ENCODE results near the gene SYVN1. TPM values are rescaled to one million over a fixed set of nuclear protein-coding genes. Genes with fewer than 3 reads are reported as not detected.

SYVN1 gene
- polyA plus RNA-seq, 1 experiment, result 33.4 TPM

DNA sequence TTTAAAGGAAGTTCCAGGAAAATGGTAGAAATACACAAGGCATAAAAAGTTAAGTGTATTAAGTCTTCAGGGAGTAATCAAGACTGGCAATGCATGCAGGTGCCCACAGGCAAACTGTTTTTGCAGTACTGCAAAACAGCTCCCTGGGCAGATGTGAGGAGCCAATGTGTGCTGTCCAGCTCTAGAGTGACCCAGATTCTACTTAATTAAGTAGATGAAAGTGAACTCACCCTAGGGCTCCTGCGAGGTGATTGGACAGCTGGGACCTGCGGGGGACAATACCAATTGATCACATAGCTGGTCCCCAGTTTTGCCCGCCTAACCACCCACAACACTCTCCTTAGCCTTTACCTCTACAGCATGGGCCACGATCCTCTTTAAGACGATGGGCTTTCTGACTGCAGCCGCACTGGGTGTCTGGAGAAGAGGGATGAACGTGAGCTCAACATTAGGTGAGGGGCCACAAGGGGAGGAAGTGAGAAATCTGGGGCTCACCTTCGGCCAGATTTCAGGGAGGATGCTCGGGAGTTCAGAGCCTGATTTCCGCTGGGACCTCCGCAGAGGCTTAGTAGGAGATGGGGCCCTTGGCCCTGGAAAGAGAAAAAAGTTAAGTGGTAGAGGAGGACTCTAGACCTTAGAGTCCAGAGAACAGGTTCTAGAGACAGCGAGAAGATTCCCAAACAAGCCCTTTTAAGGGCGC, 51.0 kb downstream of the SYVN1 start:
- Histone ChIP-seq H3K27me3 (ENCODE audit: control insufficient read depth, insufficient read depth, low read length) (no peaks in the 10 kb centered on the region), H3K36me3 (ENCODE audit: control insufficient read depth, insufficient read depth, low read length) (peaks cover 21% of the 10 kb centered on the region), H3K4me3 (ENCODE audit: low read depth, low read length) (peak overlapping the region; percentile 50)
- DNase-seq (ENCODE audit: low read depth), result no peak
- ChIA-PET POLR2A (no interaction called here), CTCF (interaction anchor here (1.1 to 1.8 kb wide), 3 partner anchors 27 to 69 kb away, joined by 3 to 5 read pairs (median 4); partner anchors contain the start of gene ARL2)
- TF ChIP-seq, protein P1, sequence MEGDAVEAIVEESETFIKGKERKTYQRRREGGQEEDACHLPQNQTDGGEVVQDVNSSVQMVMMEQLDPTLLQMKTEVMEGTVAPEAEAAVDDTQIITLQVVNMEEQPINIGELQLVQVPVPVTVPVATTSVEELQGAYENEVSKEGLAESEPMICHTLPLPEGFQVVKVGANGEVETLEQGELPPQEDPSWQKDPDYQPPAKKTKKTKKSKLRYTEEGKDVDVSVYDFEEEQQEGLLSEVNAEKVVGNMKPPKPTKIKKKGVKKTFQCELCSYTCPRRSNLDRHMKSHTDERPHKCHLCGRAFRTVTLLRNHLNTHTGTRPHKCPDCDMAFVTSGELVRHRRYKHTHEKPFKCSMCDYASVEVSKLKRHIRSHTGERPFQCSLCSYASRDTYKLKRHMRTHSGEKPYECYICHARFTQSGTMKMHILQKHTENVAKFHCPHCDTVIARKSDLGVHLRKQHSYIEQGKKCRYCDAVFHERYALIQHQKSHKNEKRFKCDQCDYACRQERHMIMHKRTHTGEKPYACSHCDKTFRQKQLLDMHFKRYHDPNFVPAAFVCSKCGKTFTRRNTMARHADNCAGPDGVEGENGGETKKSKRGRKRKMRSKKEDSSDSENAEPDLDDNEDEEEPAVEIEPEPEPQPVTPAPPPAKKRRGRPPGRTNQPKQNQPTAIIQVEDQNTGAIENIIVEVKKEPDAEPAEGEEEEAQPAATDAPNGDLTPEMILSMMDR (IDR thresholded peaks at IDR 0.05; ENCODE audit: insufficient read depth, low read depth, low read length), result no peak

DNA sequence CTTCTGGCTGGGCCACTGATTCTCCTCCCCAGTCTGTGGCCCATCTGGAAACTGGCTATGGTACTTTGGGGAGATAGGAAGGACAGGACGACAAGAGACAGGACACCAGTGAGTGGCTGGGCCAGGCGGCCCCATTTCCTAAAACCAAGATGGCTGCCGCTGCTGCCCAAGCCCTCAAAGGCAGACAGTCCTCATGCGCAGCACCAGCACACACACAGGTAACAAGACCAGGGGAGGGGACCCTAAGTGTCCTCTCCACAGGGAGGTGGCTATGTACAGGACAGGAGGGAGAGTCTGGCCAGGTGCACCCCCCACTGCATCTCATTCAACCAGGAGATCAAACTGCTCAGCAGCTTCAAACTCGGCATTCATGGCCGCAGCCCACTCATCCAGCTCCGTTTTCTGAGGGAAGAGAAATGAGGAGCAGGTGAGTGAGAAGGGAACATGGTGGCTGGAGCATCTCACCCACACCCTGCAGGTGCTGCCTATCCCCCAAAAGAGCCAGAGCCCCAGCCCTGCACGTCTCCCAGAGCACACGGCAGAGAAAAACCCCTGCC, 55.5 kb downstream of the SYVN1 start:
- TF ChIP-seq, protein P1 (IDR thresholded peaks at IDR 0.05; ENCODE audit: insufficient read depth, low read depth, low read length), result no peak
- no peak for DNase-seq (ENCODE audit: low read depth)
- ChIA-PET POLR2A (no interaction called here), CTCF (interaction anchor here (0.6 kb wide), 1 partner anchor 27 kb away, joined by 4 read pairs; no protein-coding TSS in a partner anchor)
- Histone ChIP-seq H3K4me3 (ENCODE audit: low read depth, low read length) (no peak overlapping the region), H3K36me3 (ENCODE audit: control insufficient read depth, insufficient read depth, low read length) (no peaks in the 10 kb centered on the region), H3K27me3 (ENCODE audit: control insufficient read depth, insufficient read depth, low read length) (no peaks in the 10 kb centered on the region)

DNA sequence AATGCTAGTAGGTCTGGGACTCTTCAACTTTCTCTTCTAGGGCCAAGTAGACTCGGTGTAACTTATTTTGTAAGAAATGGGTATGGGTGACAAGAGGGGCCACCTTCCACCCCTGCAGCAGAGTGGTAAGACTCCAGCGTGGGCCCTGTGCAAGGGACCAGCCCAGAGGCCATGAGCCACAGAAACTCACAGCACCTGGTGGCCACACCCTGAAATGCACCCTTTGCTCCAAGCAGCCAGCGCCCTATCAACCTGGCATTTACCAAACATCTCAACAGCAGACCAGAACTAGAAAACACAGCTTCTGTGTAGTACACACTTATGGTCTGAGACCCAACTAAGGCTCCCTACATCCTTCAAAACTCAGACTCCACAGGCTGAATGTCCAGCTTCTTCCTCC, 56.2 kb downstream of the SYVN1 start:
- TF ChIP-seq, protein P1 (IDR thresholded peaks at IDR 0.05; ENCODE audit: insufficient read depth, low read depth, low read length), result peak; percentile 59
- H3K4me3 ChIP-seq (ENCODE audit: low read depth, low read length), result no peak overlapping the region
- ChIA-PET POLR2A (no interaction called here), CTCF (interaction anchor here (1.1 to 2.1 kb wide), 2 partner anchors 64 to 65 kb away, joined by 3 to 7 read pairs; partner anchors contain the start of gene ARL2)
- H3K27me3 ChIP-seq (ENCODE audit: control insufficient read depth, insufficient read depth, low read length), result no peaks in the 10 kb centered on the region
- no peaks in the 10 kb centered on the region for H3K36me3 ChIP-seq (ENCODE audit: control insufficient read depth, insufficient read depth, low read length)
- no peak for DNase-seq (ENCODE audit: low read depth)

DNA sequence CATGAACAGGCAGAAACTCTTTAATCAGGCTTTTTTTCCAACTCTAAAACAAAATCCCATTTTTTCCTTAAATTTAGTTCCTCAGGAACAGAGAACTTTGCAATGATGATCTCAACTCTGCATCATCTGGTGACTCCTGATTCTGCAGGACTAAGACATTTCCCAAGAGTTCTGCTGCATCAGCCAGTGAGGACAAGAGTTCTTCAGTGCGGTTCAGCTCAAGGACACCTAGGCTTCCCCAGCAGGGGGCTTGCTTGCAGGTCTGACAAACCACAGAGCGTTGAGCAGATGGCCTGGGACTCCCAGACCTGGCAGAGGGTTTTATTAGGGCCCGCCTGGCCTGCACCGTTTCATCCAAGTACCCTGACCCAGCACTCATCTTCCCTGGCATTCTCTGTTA, 56.9 kb downstream of the SYVN1 start:
- TF ChIP-seq, protein P1 (IDR thresholded peaks at IDR 0.05; ENCODE audit: insufficient read depth, low read depth, low read length), result no peak
- Histone ChIP-seq H3K27me3 (ENCODE audit: control insufficient read depth, insufficient read depth, low read length) (no peaks in the 10 kb centered on the region), H3K4me3 (ENCODE audit: low read depth, low read length) (no peak overlapping the region), H3K36me3 (ENCODE audit: control insufficient read depth, insufficient read depth, low read length) (no peaks in the 10 kb centered on the region)
- ChIA-PET POLR2A (no interaction called here), CTCF (interaction anchor here (1.1 to 2.1 kb wide), 3 partner anchors 28 to 65 kb away, joined by 3 to 7 read pairs (median 3); partner anchors contain the start of gene ARL2)
- no peak for DNase-seq (ENCODE audit: low read depth)

Small RNA genes within 50 kb of the gene (small RNA-seq; reads per million reads assigned to genes)
- gene HIGD1AP10 (ENCODE audit: insufficient read length, low read depth, low replicate concordance), result not detected
- gene PDCL2P2 (ENCODE audit: insufficient read length, low read depth, low replicate concordance), result not detected
- gene RNU2-23P (ENCODE audit: insufficient read length, low read depth, low replicate concordance), result not detected

Other genes starting within 250 kb of the SYVN1 start
- 3.7 and 7.0 TPM in 2 replicates for gene ATG2A, start 217.3 kb downstream of the SYVN1 start, polyA plus RNA-seq (2011; rRNA removed)
- 16.0 and 18.5 TPM in 2 replicates for gene PPP2R5B, start 209.8 kb downstream of the SYVN1 start, polyA plus RNA-seq (2011; rRNA removed)
- gene GPHA2, start 198.6 kb downstream of the SYVN1 start, polyA plus RNA-seq (2011; rRNA removed), result not detected in 2 replicates
- not detected in 2 replicates for gene MAJIN, start 162.4 kb downstream of the SYVN1 start, polyA plus RNA-seq (2011; rRNA removed)
- 1.1 and 1.5 TPM in 2 replicates for gene BATF2, start 137.5 kb downstream of the SYVN1 start, polyA plus RNA-seq (2011; rRNA removed)
- gene ARL2, start 120.4 kb downstream of the SYVN1 start, polyA plus RNA-seq (2011; rRNA removed), result 117 and 141 TPM in 2 replicates
- 8.3 and 15.3 TPM in 2 replicates for gene SNX15, start 107.1 kb downstream of the SYVN1 start, polyA plus RNA-seq (2011; rRNA removed)
- gene SAC3D1, start 93.3 kb downstream of the SYVN1 start, polyA plus RNA-seq (2011; rRNA removed), result 5.9 and 7.3 TPM in 2 replicates
- gene NAALADL1, start 76.0 kb downstream of the SYVN1 start, polyA plus RNA-seq (2011; rRNA removed), result 25.4 and 38.7 TPM in 2 replicates
- 10.7 and 11.9 TPM in 2 replicates for gene CDCA5, start 50.5 kb downstream of the SYVN1 start, polyA plus RNA-seq (2011; rRNA removed)
- gene ZFPL1, start 50.3 kb downstream of the SYVN1 start, polyA plus RNA-seq (2011; rRNA removed), result 41.7 and 91.8 TPM in 2 replicates
- gene VPS51, start 38.3 kb downstream of the SYVN1 start, polyA plus RNA-seq (2011; rRNA removed), result 61.8 and 86.2 TPM in 2 replicates
- gene TM7SF2, start 22.6 kb downstream of the SYVN1 start, polyA plus RNA-seq (2011; rRNA removed), result 5.0 and 8.2 TPM in 2 replicates
- 3.6 and 4.6 TPM in 2 replicates for gene ZNHIT2, start 16.8 kb downstream of the SYVN1 start, polyA plus RNA-seq (2011; rRNA removed)
- gene FAU, start 12.4 kb downstream of the SYVN1 start, polyA plus RNA-seq (2011; rRNA removed), result 474 and 610 TPM in 2 replicates
- gene MRPL49, start 12.2 kb downstream of the SYVN1 start, polyA plus RNA-seq (2011; rRNA removed), result 54.4 and 68.5 TPM in 2 replicates
- not detected in 2 replicates for gene SPDYC, start 35.7 kb upstream of the SYVN1 start, polyA plus RNA-seq (2011; rRNA removed)
- gene CAPN1, start 47.4 kb upstream of the SYVN1 start, polyA plus RNA-seq (2011; rRNA removed), result 75.4 and 181 TPM in 2 replicates
- gene POLA2, start 127.4 kb upstream of the SYVN1 start, polyA plus RNA-seq (2011; rRNA removed), result 11.8 and 14.5 TPM in 2 replicates
- gene CDC42EP2, start 180.3 kb upstream of the SYVN1 start, polyA plus RNA-seq (2011; rRNA removed), result 11.7 and 23.2 TPM in 2 replicates
- gene DPF2, start 199.3 kb upstream of the SYVN1 start, polyA plus RNA-seq (2011; rRNA removed), result 29.5 and 45.2 TPM in 2 replicates
- 0.04 and 0.06 TPM in 2 replicates for gene TIGD3, start 220.2 kb upstream of the SYVN1 start, polyA plus RNA-seq (2011; rRNA removed)
- gene SLC25A45, start 248.1 kb upstream of the SYVN1 start, polyA plus RNA-seq (2011; rRNA removed), result 1.1 and 2.1 TPM in 2 replicates

Measured in BJ (cell line).